NCI-H510A treated with DMSO at 0.1 percent for 48 hours (cell line): ENCODE data around the gene TSGA10.
"Not testable (repeated sequence)": the region's sequence is repeated elsewhere in the genome, so short reads cannot be mapped to it uniquely, and the experiment has no call there.

Experiments
- DNase-seq: peaks from one replicate; lab custom pipeline; 2025; lab: John Stamatoyannopoulos, UW

TSGA10 gene

GRCh38 chr2:99153921-99154604 is 679 bp downstream of the TSGA10 start:
- no peak for DNase-seq

GRCh38 chr2:99152199-99152895 is 2.4 kb downstream of the TSGA10 start:
- no peak for DNase-seq

GRCh38 chr2:99150706-99151105 is 4.0 kb downstream of the TSGA10 start:
- DNase-seq, result no peak

- peak; percentile 89 for DNase-seq
These were observed 13.3 kb downstream of the TSGA10 start, which contains the start of gene C2orf15 for GRCh38 chr2:99141110-99142108. TSS of gene C2orf15 (plus strand) at chr2:99141707. CDS start at chr2:99150559, 8,852 bp downstream.

- no peak for DNase-seq
These were observed 14.0 kb downstream of the TSGA10 start for GRCh38 chr2:99140860-99141109.

GRCh38 chr2:99140056-99140859 is 14.5 kb downstream of the TSGA10 start:
- DNase-seq, result no peak

- DNase-seq, result no peak
These were observed 15.7 kb downstream of the TSGA10 start for GRCh38 chr2:99139003-99139402.

- DNase-seq, result not testable (repeated sequence)
These were observed 19.6 kb downstream of the TSGA10 start for GRCh38 chr2:99135044-99135556.

- DNase-seq, result no peak
These were observed 26.8 kb downstream of the TSGA10 start for GRCh38 chr2:99127981-99128380.

GRCh38 chr2:99112617-99113016 is 42.1 kb downstream of the TSGA10 start:
- no peak for DNase-seq

- no peak for DNase-seq
These were observed 42.8 kb downstream of the TSGA10 start for GRCh38 chr2:99111945-99112344.

- DNase-seq, result no peak
These were observed 43.5 kb downstream of the TSGA10 start for GRCh38 chr2:99111236-99111635.

GRCh38 chr2:99106913-99107312 is 47.8 kb downstream of the TSGA10 start:
- no peak for DNase-seq

- DNase-seq, result no peak
These were observed 50.7 kb downstream of the TSGA10 start for GRCh38 chr2:99104006-99104405.

GRCh38 chr2:99101697-99102096 is 53.0 kb downstream of the TSGA10 start:
- DNase-seq, result no peak

GRCh38 chr2:99096728-99097127 is 58.0 kb downstream of the TSGA10 start:
- DNase-seq, result no peak

- DNase-seq, result no peak
These were observed 66.7 kb downstream of the TSGA10 start for GRCh38 chr2:99088017-99088416.

GRCh38 chr2:99086385-99086784 is 68.4 kb downstream of the TSGA10 start:
- DNase-seq, result no peak

- no peak for DNase-seq
These were observed 69.3 kb downstream of the TSGA10 start for GRCh38 chr2:99085421-99085820.

- no peak for DNase-seq
These were observed 70.5 kb downstream of the TSGA10 start for GRCh38 chr2:99084256-99084655.

GRCh38 chr2:99081891-99082290 is 72.9 kb downstream of the TSGA10 start:
- DNase-seq, result no peak

- DNase-seq, result no peak
These were observed 75.5 kb downstream of the TSGA10 start for GRCh38 chr2:99079226-99079625.
